ENCODE results near the gene TRPV5. TPM values are rescaled to one million over a fixed set of nuclear protein-coding genes. Genes with fewer than 3 reads are reported as not detected.

The TRPV5 gene
- total and polyA plus RNA-seq, 4 donors, result under 0.01 to 0.23 TPM; not detected in 2

DNA sequence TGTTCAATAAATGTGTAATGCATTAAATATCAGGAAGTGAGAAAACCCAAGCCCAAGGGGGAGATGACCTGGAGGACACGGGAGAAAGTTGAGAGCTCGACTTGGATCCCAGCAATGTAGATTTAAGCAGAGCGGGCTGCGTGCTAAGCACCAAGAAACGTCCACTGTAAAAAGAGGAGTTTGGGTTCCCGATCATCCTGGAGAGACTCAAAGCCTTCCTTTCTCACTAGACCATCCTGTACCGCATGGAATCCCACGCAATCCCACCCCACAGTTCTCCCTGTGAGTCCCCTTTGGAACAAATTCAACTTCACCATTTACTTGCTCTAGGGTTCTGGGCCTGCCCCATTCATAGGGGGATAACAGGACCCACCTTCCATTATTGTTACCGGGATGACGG lies 50.4 kb downstream of the TRPV5 start:
- H3K9ac ChIP-seq (ENCODE audit: low read depth in 1 of 2, low read length in 2 of 2), result no peak overlapping the region
- H3K4me3 ChIP-seq (ENCODE audit: low read depth in 1 of 3, low read length in 3 of 3), result no peak overlapping the region
- peaks cover 0 to 3% (median 0%) of the 10 kb centered on the region in 4 donors for H3K27me3 ChIP-seq (ENCODE audit: control insufficient read depth in 4 of 4, insufficient read depth in 4 of 4, low read length in 3 of 4)
- no peak for TF ChIP-seq HNF4G (IDR thresholded peaks at IDR 0.05)
- TF ChIP-seq RAD21 (IDR thresholded peaks at IDR 0.05), result no peak
- TF ChIP-seq SP1 (IDR thresholded peaks at IDR 0.05), result no peak
- no peak for TF ChIP-seq JUND (IDR thresholded peaks at IDR 0.05)
- TF ChIP-seq YY1 (IDR thresholded peaks at IDR 0.05), result no peak
- TF ChIP-seq, protein P1, sequence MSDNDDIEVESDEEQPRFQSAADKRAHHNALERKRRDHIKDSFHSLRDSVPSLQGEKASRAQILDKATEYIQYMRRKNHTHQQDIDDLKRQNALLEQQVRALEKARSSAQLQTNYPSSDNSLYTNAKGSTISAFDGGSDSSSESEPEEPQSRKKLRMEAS (IDR thresholded peaks at IDR 0.05), result no peak
- TF ChIP-seq, protein P2, sequence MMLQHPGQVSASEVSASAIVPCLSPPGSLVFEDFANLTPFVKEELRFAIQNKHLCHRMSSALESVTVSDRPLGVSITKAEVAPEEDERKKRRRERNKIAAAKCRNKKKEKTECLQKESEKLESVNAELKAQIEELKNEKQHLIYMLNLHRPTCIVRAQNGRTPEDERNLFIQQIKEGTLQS (IDR thresholded peaks at IDR 0.05), result no peak
- TF ChIP-seq, protein P3, sequence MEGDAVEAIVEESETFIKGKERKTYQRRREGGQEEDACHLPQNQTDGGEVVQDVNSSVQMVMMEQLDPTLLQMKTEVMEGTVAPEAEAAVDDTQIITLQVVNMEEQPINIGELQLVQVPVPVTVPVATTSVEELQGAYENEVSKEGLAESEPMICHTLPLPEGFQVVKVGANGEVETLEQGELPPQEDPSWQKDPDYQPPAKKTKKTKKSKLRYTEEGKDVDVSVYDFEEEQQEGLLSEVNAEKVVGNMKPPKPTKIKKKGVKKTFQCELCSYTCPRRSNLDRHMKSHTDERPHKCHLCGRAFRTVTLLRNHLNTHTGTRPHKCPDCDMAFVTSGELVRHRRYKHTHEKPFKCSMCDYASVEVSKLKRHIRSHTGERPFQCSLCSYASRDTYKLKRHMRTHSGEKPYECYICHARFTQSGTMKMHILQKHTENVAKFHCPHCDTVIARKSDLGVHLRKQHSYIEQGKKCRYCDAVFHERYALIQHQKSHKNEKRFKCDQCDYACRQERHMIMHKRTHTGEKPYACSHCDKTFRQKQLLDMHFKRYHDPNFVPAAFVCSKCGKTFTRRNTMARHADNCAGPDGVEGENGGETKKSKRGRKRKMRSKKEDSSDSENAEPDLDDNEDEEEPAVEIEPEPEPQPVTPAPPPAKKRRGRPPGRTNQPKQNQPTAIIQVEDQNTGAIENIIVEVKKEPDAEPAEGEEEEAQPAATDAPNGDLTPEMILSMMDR (IDR thresholded peaks at IDR 0.05; ENCODE audit: low read depth, low read length, missing input control), result no peak
- TF ChIP-seq, protein P4, sequence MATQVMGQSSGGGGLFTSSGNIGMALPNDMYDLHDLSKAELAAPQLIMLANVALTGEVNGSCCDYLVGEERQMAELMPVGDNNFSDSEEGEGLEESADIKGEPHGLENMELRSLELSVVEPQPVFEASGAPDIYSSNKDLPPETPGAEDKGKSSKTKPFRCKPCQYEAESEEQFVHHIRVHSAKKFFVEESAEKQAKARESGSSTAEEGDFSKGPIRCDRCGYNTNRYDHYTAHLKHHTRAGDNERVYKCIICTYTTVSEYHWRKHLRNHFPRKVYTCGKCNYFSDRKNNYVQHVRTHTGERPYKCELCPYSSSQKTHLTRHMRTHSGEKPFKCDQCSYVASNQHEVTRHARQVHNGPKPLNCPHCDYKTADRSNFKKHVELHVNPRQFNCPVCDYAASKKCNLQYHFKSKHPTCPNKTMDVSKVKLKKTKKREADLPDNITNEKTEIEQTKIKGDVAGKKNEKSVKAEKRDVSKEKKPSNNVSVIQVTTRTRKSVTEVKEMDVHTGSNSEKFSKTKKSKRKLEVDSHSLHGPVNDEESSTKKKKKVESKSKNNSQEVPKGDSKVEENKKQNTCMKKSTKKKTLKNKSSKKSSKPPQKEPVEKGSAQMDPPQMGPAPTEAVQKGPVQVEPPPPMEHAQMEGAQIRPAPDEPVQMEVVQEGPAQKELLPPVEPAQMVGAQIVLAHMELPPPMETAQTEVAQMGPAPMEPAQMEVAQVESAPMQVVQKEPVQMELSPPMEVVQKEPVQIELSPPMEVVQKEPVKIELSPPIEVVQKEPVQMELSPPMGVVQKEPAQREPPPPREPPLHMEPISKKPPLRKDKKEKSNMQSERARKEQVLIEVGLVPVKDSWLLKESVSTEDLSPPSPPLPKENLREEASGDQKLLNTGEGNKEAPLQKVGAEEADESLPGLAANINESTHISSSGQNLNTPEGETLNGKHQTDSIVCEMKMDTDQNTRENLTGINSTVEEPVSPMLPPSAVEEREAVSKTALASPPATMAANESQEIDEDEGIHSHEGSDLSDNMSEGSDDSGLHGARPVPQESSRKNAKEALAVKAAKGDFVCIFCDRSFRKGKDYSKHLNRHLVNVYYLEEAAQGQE (IDR thresholded peaks at IDR 0.05), result no peak
- no peak for TF ChIP-seq NR2F2 (IDR thresholded peaks at IDR 0.05)
- TF ChIP-seq EGR1 (IDR thresholded peaks at IDR 0.05; ENCODE audit: low read depth in 2 of 2), result no peak
- TF ChIP-seq RXRA (IDR thresholded peaks at IDR 0.05), result no peak
- no peaks in the 10 kb centered on the region for H3K4me1 ChIP-seq (ENCODE audit: control insufficient read depth in 4 of 4, insufficient read depth in 4 of 4, low read length in 3 of 4)
- 81% methylated on average over 10 of the region's 10 CpGs for WGBS
- no peak overlapping the region for H3K27ac ChIP-seq (ENCODE audit: low read depth in 1 of 2, low read length in 2 of 2)
- H3K9me3 ChIP-seq (ENCODE audit: control insufficient read depth in 4 of 4, low read length in 3 of 4), result no peaks in the 10 kb centered on the region
- peak; percentile 5 for DNase-seq (ENCODE audit: low spot score)
- H3K36me3 ChIP-seq (ENCODE audit: control insufficient read depth in 4 of 4, insufficient read depth in 3 of 4, low read depth in 1 of 4, low read length in 3 of 4), result no peaks in the 10 kb centered on the region

DNA sequence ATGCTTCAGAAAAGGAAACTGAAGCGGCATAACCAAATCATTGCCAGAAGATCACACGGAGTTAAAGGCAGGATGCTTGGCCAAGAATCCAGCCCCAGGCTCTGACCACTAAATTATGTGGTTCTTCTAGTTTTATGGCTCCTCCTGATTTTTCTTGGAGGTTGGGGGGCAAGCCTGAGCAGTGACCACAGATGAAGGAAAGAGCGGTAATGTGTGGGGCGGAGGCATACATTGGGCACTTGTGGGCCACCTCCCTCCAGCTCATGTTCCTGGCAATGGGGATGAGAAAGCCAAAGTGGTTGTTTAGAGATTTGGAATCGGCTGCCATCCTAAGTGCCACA lies 51.2 kb downstream of the TRPV5 start:
- Histone ChIP-seq H3K9me3 (ENCODE audit: control insufficient read depth in 4 of 4, low read length in 3 of 4) (no peaks in the 10 kb centered on the region), H3K27ac (ENCODE audit: low read depth in 1 of 2, low read length in 2 of 2) (no peak overlapping the region), H3K9ac (ENCODE audit: low read depth in 1 of 2, low read length in 2 of 2) (no peak overlapping the region), H3K4me1 (ENCODE audit: control insufficient read depth in 4 of 4, insufficient read depth in 4 of 4, low read length in 3 of 4) (no peaks in the 10 kb centered on the region), H3K36me3 (ENCODE audit: control insufficient read depth in 4 of 4, insufficient read depth in 3 of 4, low read depth in 1 of 4, low read length in 3 of 4) (no peaks in the 10 kb centered on the region), H3K4me3 (ENCODE audit: low read depth in 1 of 3, low read length in 3 of 3) (no peak overlapping the region), H3K27me3 (ENCODE audit: control insufficient read depth in 4 of 4, insufficient read depth in 4 of 4, low read length in 3 of 4) (peaks cover 0 to 3% (median 0%) of the 10 kb centered on the region in 4 donors)
- peak; percentile 13 for DNase-seq (ENCODE audit: low spot score)
- WGBS, result 85% methylated on average over 5 of the region's 5 CpGs
- no peak for TF ChIP-seq TAF1 (conservative IDR thresholded peaks at IDR 0.05)
- no peak for TF ChIP-seq JUND (IDR thresholded peaks at IDR 0.05)
- no peak for TF ChIP-seq YY1 (IDR thresholded peaks at IDR 0.05)
- TF ChIP-seq, protein P3 (IDR thresholded peaks at IDR 0.05; ENCODE audit: low read depth, low read length, missing input control), result no peak
- no peak for TF ChIP-seq RXRA (IDR thresholded peaks at IDR 0.05)
- TF ChIP-seq, protein P4 (IDR thresholded peaks at IDR 0.05), result no peak
- TF ChIP-seq, protein P2 (IDR thresholded peaks at IDR 0.05), result no peak
- TF ChIP-seq FOXA2 (IDR thresholded peaks at IDR 0.05), result no peak
- TF ChIP-seq FOXA1 (IDR thresholded peaks at IDR 0.05), result no peak
- TF ChIP-seq NR2F2 (IDR thresholded peaks at IDR 0.05), result no peak
- TF ChIP-seq SP1 (IDR thresholded peaks at IDR 0.05), result no peak

Data from liver (tissue), 9 donors.